Pancreas (tissue), 10 donors: ENCODE data around the gene CCSER1. TPM values are rescaled to one million over a fixed set of nuclear protein-coding genes. Genes with fewer than 3 reads are reported as not detected.
A peak's percentile ranks its signal among the peaks of the same experiment; 100 is the strongest.

Source experiments
- ATAC-seq, 4 donors: fragments of 200-7000 bp; cut with Tn5 transposase; one replicate each; pipeline versions ENCODE4 v1.8.0 to v1.9.1; 2020; ENCODE audit warnings: mild to moderate bottlenecking in 4 of 4, moderate library complexity in 4 of 4
- DNase-seq, 6 donors: peaks; one replicate each; pipeline ENCODE4 v3.0.0-alpha.2; 2020
- FAIRE-seq: peaks from 2 replicates; lab custom pipeline; 2012; peaks lifted over from hg19 to GRCh38; lab: Jason Lieb, UNC
- H3K27ac ChIP-seq, 4 donors: fragments of 200-600 bp; sonication (generic); 1 replicate in 3 of 4; 2 replicates in 1 of 4; pipeline versions ENCODE4 v1.5.0 to v1.8.0; 2020
- H3K27me3 ChIP-seq, 4 donors: fragments of 200-600 bp; one replicate each; pipeline ENCODE4 v1.8.0; 2021
- H3K36me3 ChIP-seq, 3 donors: fragments of 200-600 bp; sonication (generic) in 1 of 3; one replicate each; pipeline versions ENCODE4 v1.5.0 to v1.8.0; 2020 to 2021
- H3K4me1 ChIP-seq, 3 donors: fragments of 200-600 bp; one replicate each; pipeline ENCODE4 v1.8.0; 2021
- H3K4me3 ChIP-seq, 4 donors: fragments of 200-600 bp; sonication (generic) in 2 of 4; one replicate each; pipeline versions ENCODE4 v1.5.0 to v1.8.0; 2020 to 2021
- H3K9me3 ChIP-seq, 4 donors: fragments of 200-600 bp; one replicate each; pipeline ENCODE4 v1.8.0; 2021
- WGBS, 2 donors: extraction: QIAGEN DNeasy Blood & Tissue Kit; methylation state at CpG; one replicate each; pipeline ENCODE4 v1.1.7; 2013; 5-methylcytosine and 5-hydroxymethylcytosine counted together
- intact Hi-C, 3 donors: fragments of 100-400 bp; cut with DNase I; formaldehyde crosslinking; loops; one replicate each; pipeline versions ENCODE4 v1.11.1 to v1.14.2; 2022
- polyA plus RNA-seq, 2 donors: library from polyadenylated mRNA; stranded (reverse); fragments of 200-250 nt; gene quantifications; one replicate each; pipeline ENCODE4 v1.2.3, GENCODE V29; 2013
- total RNA-seq, 6 donors: library from RNA; stranded (reverse); fragmentation: NEBNext Ultra II Directional in 4 of 6; extraction: Animal tissue kit (Norgen Biotek cat#: 25700) in 4 of 6; gene quantifications; one replicate each; pipeline versions ENCODE4 v1.2.1 to v1.2.4, GENCODE V29; 2021 to 2023
- TF ChIP-seq, protein P1 (sequence below), 4 donors: fragments of 200-600 bp; sonication (generic) in 3 of 4; IDR thresholded peaks; one replicate each; pipeline versions ENCODE4 v1.5.0 to v1.8.0; 2021; ENCODE audit warnings: antibody characterized with exemption in 4 of 4
- donor health status: healthy with polysubstance abuse.
- donor health status: DM: no; HTN: no; CAD: no; lungs with moderate emphysema.
- donor health status: DM: no; HTN: no; CAD: no.
- donor health status: control.
- donor health status: control.
- donor health status: Bipolar disorder and iron deficiency.
- donor health status: DM: yes; HTN: yes; CAD: no.
- donor health status: DM: no; HTN: no; CAD: no.
- donor health status: DM: no; HTN: no; CAD: no.
- donor health status: DM: yes; HTN: yes; CAD: no.

CCSER1 gene
- total and polyA plus RNA-seq, 8 donors: 0.99 to 12.7 (median 5.1) TPM

DNA sequence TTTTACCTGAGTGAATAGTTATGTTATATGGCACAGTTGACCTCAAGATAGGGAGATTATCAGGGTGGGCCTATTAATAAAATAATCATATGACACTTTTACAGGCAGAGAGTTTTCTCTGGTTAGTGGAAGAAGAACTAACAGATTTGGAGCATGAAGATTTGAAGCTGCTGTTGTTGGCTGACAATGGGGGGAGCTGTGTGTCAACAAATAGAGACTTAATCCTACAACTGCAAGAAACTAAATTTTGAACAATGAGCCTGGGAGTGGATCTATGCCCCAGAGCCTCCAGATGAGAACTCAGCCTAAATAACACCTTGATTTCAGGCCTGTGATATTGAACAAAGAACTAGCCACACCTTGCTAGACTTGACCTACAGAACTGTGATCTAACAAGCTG, 7.2 kb upstream of the CCSER1 start:
- ATAC-seq (peak in 1 of 4 donors; percentile 62), DNase-seq (no peak), FAIRE-seq (no peak)
- Histone ChIP-seq H3K27ac (no peak overlapping the region), H3K9me3 (no peaks in the 10 kb centered on the region), H3K36me3 (no peaks in the 10 kb centered on the region), H3K4me1 (no peaks in the 10 kb centered on the region), H3K27me3 (no peaks in the 10 kb centered on the region), H3K4me3 (no peak overlapping the region)
- TF ChIP-seq, protein P1, sequence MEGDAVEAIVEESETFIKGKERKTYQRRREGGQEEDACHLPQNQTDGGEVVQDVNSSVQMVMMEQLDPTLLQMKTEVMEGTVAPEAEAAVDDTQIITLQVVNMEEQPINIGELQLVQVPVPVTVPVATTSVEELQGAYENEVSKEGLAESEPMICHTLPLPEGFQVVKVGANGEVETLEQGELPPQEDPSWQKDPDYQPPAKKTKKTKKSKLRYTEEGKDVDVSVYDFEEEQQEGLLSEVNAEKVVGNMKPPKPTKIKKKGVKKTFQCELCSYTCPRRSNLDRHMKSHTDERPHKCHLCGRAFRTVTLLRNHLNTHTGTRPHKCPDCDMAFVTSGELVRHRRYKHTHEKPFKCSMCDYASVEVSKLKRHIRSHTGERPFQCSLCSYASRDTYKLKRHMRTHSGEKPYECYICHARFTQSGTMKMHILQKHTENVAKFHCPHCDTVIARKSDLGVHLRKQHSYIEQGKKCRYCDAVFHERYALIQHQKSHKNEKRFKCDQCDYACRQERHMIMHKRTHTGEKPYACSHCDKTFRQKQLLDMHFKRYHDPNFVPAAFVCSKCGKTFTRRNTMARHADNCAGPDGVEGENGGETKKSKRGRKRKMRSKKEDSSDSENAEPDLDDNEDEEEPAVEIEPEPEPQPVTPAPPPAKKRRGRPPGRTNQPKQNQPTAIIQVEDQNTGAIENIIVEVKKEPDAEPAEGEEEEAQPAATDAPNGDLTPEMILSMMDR (IDR thresholded peaks at IDR 0.05): no peak
- intact Hi-C loops: no loop called here

DNA sequence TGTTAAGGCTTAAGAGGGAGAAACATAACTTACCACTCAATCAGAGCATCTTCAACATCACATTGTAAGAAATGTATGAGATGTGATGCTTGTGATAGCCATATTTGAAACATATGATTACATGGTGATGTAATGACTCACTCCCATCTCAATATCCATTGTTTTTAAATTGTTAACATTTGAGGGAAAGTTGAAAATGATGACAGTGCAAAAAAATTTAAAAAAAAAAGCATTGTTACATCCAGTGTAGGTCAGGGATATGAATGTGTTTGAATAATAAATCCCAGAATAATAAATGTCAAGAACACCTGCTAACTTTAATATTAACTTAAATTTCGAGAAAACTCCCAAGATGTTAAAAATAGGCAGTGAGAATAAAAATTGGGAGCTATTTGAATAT, 6.4 kb upstream of the CCSER1 start:
- Histone ChIP-seq H3K4me1 (no peaks in the 10 kb centered on the region), H3K4me3 (no peak overlapping the region), H3K27me3 (no peaks in the 10 kb centered on the region), H3K27ac (no peak overlapping the region), H3K36me3 (no peaks in the 10 kb centered on the region), H3K9me3 (no peaks in the 10 kb centered on the region)
- TF ChIP-seq, protein P1 (IDR thresholded peaks at IDR 0.05): no peak
- no peak for DNase-seq
- 47 to 70% methylated on average over 1 of the region's 1 CpG for WGBS, 2 donors
- intact Hi-C loops: no loop called here
- no peak for FAIRE-seq
- no peak for ATAC-seq

DNA sequence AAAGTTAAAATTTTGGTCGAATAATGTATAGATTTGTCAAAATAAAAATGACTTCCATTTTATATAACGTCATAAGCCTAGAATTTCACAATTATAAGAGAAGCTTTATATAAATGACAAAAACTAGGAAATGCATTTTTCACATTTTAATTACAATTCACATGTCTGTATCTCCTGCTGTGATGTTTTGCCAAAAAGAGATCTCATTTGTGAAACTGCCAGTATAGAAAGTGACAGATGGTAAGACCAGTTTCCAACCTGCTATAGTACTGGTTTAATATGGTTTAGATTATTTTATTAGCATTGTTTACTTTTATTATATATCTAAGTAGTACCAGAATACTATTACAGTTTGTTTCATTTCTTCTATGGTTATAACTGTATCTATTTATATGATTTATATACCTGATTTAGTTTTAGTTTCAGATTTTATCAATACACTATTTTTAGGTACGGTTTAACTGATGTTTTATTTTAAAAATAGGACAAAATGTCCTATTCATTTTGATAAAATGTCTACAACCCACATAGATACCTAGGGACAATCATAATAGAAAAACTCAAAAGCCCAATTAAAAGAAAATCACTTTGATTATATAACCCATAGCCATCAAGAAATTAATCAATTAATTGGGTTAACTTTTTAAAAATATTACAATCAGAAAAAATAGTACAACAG, 5.4 kb upstream of the CCSER1 start:
- no peak overlapping the region for H3K27ac ChIP-seq
- TF ChIP-seq, protein P1 (IDR thresholded peaks at IDR 0.05): no peak
- no peak for DNase-seq
- no peaks in the 10 kb centered on the region for H3K36me3 ChIP-seq
- no peaks in the 10 kb centered on the region for H3K4me1 ChIP-seq
- FAIRE-seq: peak; percentile 13
- no peak for ATAC-seq
- intact Hi-C loops: no loop called here
- no peaks in the 10 kb centered on the region for H3K27me3 ChIP-seq
- 56 to 64% methylated on average over 3 of the region's 3 CpGs for WGBS, 2 donors
- no peak overlapping the region for H3K4me3 ChIP-seq
- no peaks in the 10 kb centered on the region for H3K9me3 ChIP-seq

DNA sequence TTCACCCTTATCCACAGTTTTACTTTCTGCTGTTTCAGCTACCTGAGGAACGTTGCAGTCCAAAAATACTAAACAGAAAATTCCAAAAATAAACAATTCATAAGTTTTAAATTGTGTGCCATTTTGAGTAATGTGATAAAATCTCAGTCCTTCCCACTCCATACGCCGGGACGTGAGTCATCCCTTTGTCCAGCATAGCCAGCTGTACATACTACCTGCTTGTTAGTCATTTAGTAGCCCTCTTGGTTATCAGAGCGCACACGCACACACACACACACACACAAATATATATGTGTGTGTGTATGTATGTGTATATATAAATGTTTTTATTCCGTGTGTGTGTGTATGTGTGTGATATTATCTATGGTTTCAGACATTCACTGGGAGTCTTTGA, 4.8 kb upstream of the CCSER1 start:
- Histone ChIP-seq H3K27me3 (no peaks in the 10 kb centered on the region), H3K9me3 (no peaks in the 10 kb centered on the region), H3K36me3 (no peaks in the 10 kb centered on the region), H3K27ac (no peak overlapping the region), H3K4me1 (no peaks in the 10 kb centered on the region), H3K4me3 (no peak overlapping the region)
- FAIRE-seq: no peak
- DNase-seq: no peak
- intact Hi-C loops: no loop called here
- TF ChIP-seq, protein P1 (IDR thresholded peaks at IDR 0.05): no peak
- ATAC-seq: no peak
- WGBS, 2 donors: 68 to 76% methylated on average over 7 of the region's 7 CpGs

DNA sequence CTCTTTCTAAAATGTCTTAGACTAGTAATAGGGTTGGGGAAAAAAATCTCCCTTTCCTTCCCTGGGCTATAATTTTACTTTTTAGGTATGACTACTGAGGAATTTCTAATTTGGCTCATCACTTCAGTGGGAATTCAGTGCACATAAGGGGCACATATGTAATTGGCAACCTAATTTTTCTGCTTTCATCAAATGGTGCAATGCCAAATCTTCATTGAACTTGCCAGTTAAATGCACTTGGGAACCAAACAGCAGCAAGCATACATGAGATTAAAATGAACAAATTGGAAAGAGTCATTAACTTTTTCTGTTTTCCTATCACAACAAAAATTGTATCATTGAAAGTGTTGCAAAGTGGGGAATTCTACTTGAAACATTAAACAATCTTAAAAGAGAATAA, 2.9 kb upstream of the CCSER1 start:
- Histone ChIP-seq H3K27me3 (no peaks in the 10 kb centered on the region), H3K36me3 (no peaks in the 10 kb centered on the region)
- no peak for FAIRE-seq

More for the DNA sequence above, 2.9 kb upstream of the CCSER1 start:
- no peak for DNase-seq
- Histone ChIP-seq H3K9me3 (no peaks in the 10 kb centered on the region), H3K4me3 (no peak overlapping the region), H3K4me1 (peaks cover 0 to 3% (median 0%) of the 10 kb centered on the region in 3 donors), H3K27ac (no peak overlapping the region)
- TF ChIP-seq, protein P1 (IDR thresholded peaks at IDR 0.05): no peak
- intact Hi-C loops: no loop called here
- ATAC-seq: no peak
